ENCODE measurements around the gene UGT2B7.
"Not testable (repeated sequence)": the region's sequence is repeated elsewhere in the genome, so short reads cannot be mapped to it uniquely, and the experiment has no call there.

Gene UGT2B7

DNA sequence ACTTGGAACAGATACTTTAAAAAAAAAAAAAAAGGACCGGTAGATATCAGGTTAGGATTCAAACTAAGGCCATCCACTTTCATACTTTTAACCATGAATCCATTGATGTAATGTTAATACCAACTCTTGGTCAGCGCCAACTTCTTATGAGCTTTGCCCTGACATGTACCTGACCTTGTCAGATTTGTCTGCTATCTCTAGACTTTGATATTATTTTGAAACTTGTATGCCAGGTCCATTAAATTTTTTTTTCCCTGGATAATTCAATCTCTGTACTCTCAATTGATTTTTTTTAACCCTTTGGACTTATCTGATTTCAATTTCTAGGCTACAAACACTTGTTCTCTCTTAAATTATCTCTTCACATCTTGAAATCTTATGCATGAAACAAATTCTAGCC, 27.2 kb upstream of the UGT2B7 start:
- Mint-ChIP-seq H3K36me3 (no peaks in the 10 kb centered on the region), H3K4me1 (ENCODE audit: low read depth) (no peaks in the 10 kb centered on the region), H3K9me3 (ENCODE audit: low read depth) (no peaks in the 10 kb centered on the region), H3K27ac (no peak overlapping the region), H3K4me3 (no peak overlapping the region), H3K27me3 (no peaks in the 10 kb centered on the region)

DNA sequence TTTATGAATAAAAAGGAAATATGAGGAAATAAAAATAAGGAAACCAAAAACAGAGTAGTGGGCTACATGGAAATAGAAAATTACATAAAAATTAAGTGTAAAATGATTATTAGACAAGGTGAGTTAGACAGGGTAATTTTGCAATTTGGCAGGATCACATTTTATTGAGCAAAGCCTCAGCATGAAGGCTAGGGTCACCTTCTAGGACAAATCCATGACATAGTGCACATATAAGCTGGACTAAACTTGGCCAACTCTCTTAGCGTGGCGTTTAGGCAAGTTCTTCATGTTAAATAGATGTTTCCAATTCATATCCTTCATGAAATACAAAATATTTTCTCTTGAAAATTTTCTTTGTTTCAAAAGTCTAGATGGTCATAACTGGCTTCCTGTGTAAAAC, 25.7 kb upstream of the UGT2B7 start:
- Mint-ChIP-seq H3K9me3 (ENCODE audit: low read depth) (peaks cover 4% of the 10 kb centered on the region), H3K36me3 (no peaks in the 10 kb centered on the region), H3K4me1 (ENCODE audit: low read depth) (no peaks in the 10 kb centered on the region), H3K4me3 (no peak overlapping the region), H3K27ac (no peak overlapping the region), H3K27me3 (no peaks in the 10 kb centered on the region)

DNA sequence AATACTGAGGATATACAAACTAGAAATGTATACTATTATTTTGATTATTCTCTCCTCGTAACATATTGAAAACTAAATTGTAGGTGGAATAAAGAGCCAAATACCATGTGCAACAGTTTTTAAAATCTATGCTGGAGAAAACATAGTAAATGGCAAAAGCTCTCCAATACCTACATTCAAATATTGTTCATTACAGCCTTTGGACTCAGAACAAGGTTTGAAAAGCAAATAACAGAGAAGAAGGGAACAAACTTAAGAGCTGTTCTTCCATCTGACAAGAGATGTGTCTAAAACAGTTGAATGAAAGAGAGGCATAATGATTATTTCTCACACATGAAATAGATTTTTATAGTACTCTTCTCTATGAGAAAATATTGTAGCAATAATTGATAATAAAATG, 25.0 kb upstream of the UGT2B7 start:
- H3K4me1 Mint-ChIP-seq (ENCODE audit: low read depth): no peaks in the 10 kb centered on the region
- H3K4me3 Mint-ChIP-seq: no peak overlapping the region
- peaks cover 4% of the 10 kb centered on the region for H3K9me3 Mint-ChIP-seq (ENCODE audit: low read depth)
- no peaks in the 10 kb centered on the region for H3K27me3 Mint-ChIP-seq
- H3K27ac Mint-ChIP-seq: no peak overlapping the region
- H3K36me3 Mint-ChIP-seq: no peaks in the 10 kb centered on the region

DNA sequence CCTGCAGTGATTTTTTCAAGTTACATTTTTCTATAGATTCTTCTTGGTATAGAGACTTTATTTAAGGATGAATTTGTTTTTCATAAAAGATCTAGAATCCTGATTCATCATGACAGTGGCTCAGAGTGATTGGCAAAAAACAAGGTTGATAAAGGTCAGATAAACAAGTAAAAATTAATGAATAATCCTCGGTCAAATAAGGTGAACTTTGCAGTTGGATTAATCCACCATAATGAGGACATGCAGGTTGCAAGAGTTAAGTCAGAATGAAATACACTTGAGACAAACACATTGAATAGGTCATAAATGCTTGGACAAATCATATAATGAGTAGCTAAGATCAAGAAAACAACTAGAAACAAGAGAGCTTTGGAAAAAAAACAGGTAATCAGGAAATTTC, 22.9 kb upstream of the UGT2B7 start:
- no peaks in the 10 kb centered on the region for H3K27me3 Mint-ChIP-seq
- no peaks in the 10 kb centered on the region for H3K36me3 Mint-ChIP-seq
- H3K4me3 Mint-ChIP-seq: no peak overlapping the region
- no peak overlapping the region for H3K27ac Mint-ChIP-seq
- H3K4me1 Mint-ChIP-seq (ENCODE audit: low read depth): no peaks in the 10 kb centered on the region
- H3K9me3 Mint-ChIP-seq (ENCODE audit: low read depth): peaks cover 4% of the 10 kb centered on the region

DNA sequence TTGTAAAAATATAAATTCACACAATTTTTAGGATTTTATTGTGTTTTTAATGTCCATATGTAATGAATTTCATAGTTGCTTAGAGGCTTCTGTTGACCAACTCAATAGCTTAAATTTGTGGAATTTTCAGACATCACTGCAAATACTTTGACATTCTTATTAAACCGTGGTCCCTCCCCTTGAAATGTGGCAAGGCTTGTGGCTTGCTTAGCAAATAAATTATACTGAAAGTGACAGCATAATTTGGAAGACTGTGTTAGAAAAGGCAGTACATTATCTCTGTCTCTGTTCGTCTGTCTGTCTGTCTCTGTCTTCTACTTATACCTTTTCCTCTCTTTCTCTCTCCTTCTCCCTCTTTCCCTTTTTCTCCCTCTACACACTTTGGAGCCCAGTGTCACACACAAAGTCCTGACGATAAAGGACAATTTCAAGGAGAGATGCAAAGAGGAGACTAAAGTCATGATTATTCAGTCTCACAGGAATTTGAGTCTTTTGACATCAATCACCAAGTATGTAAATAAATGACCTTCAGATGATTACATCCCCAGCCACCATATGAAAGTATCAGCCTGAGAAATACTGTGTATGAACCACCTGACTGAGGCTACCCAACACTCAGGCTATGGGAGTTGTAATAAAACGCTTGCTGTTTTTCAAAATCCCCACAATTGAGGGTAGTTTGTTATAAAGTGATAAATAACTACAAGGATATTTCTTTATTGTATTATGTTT, 21.0 kb upstream of the UGT2B7 start:
- no peak overlapping the region for H3K27ac Mint-ChIP-seq
- H3K4me3 Mint-ChIP-seq: no peak overlapping the region
- H3K9me3 Mint-ChIP-seq (ENCODE audit: low read depth): peaks cover 4% of the 10 kb centered on the region
- H3K36me3 Mint-ChIP-seq: no peaks in the 10 kb centered on the region
- H3K27me3 Mint-ChIP-seq: no peaks in the 10 kb centered on the region
- H3K4me1 Mint-ChIP-seq (ENCODE audit: low read depth): no peaks in the 10 kb centered on the region

DNA sequence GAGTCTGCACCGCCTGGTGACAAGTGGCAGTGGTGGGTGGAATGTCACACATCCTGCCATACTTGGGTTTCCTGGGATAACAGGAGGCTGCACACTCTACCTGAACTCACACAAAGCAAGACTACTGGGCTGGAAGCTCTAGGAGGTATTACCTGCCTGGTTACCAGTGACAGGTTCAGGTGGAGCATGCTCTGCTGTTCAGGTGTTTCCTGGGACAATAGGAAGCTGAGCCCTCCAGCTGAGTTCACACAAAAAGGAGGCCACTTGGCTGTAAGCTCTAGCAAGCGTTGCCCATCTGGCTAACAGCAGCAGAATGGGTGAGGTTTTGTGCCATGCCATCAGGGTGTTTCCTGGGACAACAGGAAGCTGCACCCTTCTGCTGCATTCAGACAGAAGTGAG, 17.4 kb upstream of the UGT2B7 start:
- Mint-ChIP-seq H3K4me3 (no peak overlapping the region), H3K9me3 (ENCODE audit: low read depth) (peaks cover 4% of the 10 kb centered on the region), H3K27me3 (no peaks in the 10 kb centered on the region), H3K36me3 (no peaks in the 10 kb centered on the region), H3K27ac (no peak overlapping the region), H3K4me1 (ENCODE audit: low read depth) (no peaks in the 10 kb centered on the region)

DNA sequence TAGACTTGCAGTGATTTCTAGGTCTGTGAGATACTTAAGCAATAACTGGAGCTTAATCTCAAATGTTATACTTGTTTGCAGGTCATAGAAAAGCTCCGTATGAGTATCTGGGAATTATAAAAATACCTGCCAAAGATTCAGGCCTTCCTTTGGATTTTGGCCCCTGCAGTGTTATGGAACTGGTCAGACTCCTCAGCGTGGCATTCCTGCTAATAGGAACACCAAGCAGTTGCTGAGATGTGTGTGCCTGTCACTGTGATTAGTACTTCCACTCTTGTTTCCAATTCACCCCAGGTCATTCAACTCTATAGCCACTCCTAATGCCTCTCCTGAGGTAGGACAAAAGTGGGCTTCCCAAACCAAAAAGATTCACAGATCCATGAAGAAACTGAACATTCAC, 7.8 kb upstream of the UGT2B7 start:
- Mint-ChIP-seq H3K9me3 (ENCODE audit: low read depth) (peaks cover 9% of the 10 kb centered on the region), H3K4me3 (no peak overlapping the region), H3K27me3 (no peaks in the 10 kb centered on the region), H3K4me1 (ENCODE audit: low read depth) (no peaks in the 10 kb centered on the region), H3K27ac (no peak overlapping the region), H3K36me3 (no peaks in the 10 kb centered on the region)

DNA sequence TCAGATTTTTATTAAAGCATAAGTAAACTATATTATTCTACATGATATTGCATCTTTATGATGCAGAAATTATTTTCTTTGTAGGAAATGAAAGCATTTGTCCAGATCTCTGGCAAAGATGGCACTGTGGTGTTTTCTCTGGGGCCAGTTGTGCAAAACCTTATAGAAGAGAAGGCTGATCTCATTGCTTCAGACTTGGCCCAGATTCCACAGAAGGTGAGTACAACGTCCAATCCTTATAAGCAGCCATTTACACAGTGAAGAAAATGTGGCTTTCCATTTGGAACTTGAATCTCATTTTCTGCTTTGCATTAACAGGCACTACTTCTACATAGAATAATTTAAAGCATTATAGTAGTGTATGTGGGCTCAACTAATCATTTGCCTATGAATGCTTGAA, 6.9 kb upstream of the UGT2B7 start:
- no peak overlapping the region for H3K4me3 Mint-ChIP-seq
- H3K27ac Mint-ChIP-seq: no peak overlapping the region
- H3K4me1 Mint-ChIP-seq (ENCODE audit: low read depth): no peaks in the 10 kb centered on the region
- no peaks in the 10 kb centered on the region for H3K36me3 Mint-ChIP-seq
- peaks cover 9% of the 10 kb centered on the region for H3K9me3 Mint-ChIP-seq (ENCODE audit: low read depth)
- H3K27me3 Mint-ChIP-seq: peaks cover 2% of the 10 kb centered on the region

DNA sequence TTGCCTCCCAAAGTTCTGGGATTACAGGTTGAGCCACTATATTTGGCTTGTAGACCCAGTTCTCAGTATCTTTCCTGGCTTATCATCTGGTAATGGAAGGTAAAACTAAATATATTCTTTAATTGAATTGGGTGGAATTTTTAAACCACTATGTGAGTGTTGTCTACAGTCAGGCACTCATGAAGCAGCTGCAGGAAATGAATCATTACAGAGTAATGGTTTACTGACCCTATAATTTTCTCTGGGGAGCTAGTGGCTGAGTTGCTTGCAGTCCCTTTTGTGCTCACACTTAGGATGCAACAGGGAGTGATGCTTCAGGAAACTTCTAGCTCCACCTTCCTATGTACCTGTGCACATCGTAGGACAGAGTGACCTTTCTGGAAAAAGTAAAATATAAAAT, 4.1 kb upstream of the UGT2B7 start:
- Mint-ChIP-seq H3K4me1 (ENCODE audit: low read depth) (no peaks in the 10 kb centered on the region), H3K4me3 (no peak overlapping the region), H3K36me3 (no peaks in the 10 kb centered on the region), H3K27me3 (peaks cover 2% of the 10 kb centered on the region), H3K27ac (no peak overlapping the region), H3K9me3 (ENCODE audit: low read depth) (peaks cover 9% of the 10 kb centered on the region)

DNA sequence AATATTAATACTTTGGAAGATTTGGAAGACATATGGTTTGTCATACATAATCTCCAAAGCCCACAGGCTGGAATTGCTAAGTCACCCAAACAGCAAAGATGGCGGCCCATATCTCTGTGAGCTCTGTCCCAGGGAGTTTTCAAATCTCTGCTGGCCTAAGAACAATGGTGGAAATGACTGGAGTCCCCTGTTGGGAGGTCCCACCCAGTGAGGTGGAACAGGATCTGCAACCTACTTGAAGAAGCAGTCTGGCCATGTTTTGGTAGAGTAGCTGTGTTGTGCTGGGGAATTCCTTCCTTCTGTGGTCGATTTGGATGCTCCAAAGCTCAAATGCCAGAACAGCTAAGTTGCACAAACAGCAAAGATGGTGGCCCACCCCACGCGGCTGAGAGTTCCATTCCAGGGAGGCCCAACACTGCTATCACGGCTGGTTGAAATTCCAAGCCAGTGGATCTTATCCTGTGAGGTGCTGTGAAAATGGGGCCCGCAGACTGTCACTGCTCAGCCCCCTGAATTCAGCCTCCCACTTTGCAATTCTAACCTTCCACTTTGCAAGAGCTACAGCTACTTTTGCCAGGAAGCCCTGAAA, 3.2 kb upstream of the UGT2B7 start:
- Mint-ChIP-seq H3K36me3 (no peaks in the 10 kb centered on the region), H3K9me3 (ENCODE audit: low read depth) (peaks cover 9% of the 10 kb centered on the region), H3K4me1 (ENCODE audit: low read depth) (no peaks in the 10 kb centered on the region), H3K4me3 (no peak overlapping the region), H3K27ac (no peak overlapping the region), H3K27me3 (peaks cover 2% of the 10 kb centered on the region)

DNA sequence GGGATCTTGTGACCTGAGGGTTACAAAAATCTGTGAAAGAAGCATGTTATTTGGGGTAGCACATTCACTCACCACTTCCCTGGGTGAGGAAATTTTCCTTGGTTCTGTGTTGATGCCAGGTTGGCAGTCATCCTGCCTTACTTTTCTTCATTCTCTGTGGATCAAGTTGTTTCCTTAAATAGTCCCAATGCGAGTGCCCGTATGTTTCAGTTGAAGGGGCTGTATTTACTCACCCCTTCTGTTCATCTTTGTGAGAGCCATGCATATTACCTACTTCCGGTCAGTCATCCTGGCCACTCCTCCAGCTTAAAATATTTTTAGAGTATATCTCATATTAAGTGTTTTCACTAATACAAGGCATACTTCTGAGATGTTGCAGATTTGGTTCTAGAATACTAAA, 2.6 kb upstream of the UGT2B7 start:
- Mint-ChIP-seq H3K27me3 (peaks cover 2% of the 10 kb centered on the region), H3K27ac (no peak overlapping the region), H3K36me3 (no peaks in the 10 kb centered on the region), H3K9me3 (ENCODE audit: low read depth) (peaks cover 4% of the 10 kb centered on the region), H3K4me3 (no peak overlapping the region), H3K4me1 (ENCODE audit: low read depth) (no peaks in the 10 kb centered on the region)

DNA sequence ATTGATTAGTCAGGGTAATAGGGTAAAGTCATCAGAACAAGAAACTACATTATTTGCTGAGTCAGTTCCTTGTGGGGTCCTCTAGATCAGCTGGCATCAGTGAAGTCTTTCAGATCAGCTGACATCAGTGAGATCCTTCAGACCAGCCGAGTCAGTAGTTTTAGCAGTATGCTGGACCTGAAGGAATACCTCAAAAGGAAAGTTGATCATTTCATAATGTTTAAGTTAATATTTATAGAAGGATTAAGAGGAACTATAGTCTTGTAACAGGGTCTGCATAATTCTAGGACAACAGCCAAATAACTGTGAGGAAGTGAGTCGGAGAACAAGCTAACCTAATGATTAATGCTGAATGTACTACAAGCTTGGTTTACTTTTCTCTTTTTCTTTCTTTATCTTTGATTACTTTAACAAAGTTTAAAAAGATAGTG, 958 bp upstream of the UGT2B7 start:
- H3K27me3 Mint-ChIP-seq: peaks cover 2% of the 10 kb centered on the region
- no peak overlapping the region for H3K4me3 Mint-ChIP-seq
- no peaks in the 10 kb centered on the region for H3K36me3 Mint-ChIP-seq
- no peak overlapping the region for H3K27ac Mint-ChIP-seq
- H3K4me1 Mint-ChIP-seq (ENCODE audit: low read depth): no peaks in the 10 kb centered on the region
- no peaks in the 10 kb centered on the region for H3K9me3 Mint-ChIP-seq (ENCODE audit: low read depth)

DNA sequence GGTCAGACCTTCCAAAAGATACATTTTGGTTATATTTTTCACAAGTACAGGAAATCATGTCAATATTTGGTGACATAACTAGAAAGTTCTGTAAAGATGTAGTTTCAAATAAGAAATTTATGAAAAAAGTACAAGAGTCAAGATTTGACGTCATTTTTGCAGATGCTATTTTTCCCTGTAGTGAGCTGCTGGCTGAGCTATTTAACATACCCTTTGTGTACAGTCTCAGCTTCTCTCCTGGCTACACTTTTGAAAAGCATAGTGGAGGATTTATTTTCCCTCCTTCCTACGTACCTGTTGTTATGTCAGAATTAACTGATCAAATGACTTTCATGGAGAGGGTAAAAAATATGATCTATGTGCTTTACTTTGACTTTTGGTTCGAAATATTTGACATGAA, 536 bp downstream of the UGT2B7 start:
- H3K9me3 Mint-ChIP-seq (ENCODE audit: low read depth): no peaks in the 10 kb centered on the region
- peaks cover 2% of the 10 kb centered on the region for H3K27me3 Mint-ChIP-seq
- no peak overlapping the region for H3K4me3 Mint-ChIP-seq
- no peaks in the 10 kb centered on the region for H3K36me3 Mint-ChIP-seq
- H3K27ac Mint-ChIP-seq: no peak overlapping the region
- H3K4me1 Mint-ChIP-seq (ENCODE audit: low read depth): no peaks in the 10 kb centered on the region

DNA sequence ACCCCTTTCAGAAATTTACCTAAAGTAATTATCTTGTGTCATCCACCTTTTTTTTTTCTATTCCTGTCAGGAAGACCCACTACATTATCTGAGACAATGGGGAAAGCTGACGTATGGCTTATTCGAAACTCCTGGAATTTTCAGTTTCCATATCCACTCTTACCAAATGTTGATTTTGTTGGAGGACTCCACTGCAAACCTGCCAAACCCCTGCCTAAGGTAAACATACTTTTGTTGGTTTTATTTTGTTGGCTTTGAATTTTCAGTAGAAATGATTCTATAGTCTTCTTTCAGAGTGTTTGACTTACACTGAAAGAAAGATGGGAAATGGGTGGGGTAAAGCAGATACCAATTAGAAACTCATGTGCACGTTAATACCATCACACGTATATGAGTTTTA, 2.2 kb downstream of the UGT2B7 start:
- Mint-ChIP-seq H3K4me1 (ENCODE audit: low read depth) (no peaks in the 10 kb centered on the region), H3K36me3 (no peaks in the 10 kb centered on the region)

DNA sequence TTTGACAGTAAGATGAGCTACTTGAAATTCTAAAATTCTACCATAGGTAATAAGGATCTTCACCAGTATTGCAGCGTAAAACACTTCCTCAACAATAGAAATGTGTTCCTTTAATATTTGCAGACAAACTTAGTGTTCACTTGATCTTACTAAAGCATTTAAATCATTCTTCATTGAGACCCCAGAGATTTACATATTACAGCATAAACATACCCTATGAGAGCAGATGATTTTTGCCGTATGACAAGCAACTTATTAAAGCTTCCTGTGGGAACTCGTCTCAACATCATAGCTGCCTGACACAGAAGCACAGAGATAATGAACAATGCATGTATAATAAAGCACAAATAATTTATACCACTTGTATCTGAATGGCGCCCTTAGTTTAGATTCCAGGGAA, 3.6 kb downstream of the UGT2B7 start:
- no peak overlapping the region for H3K4me3 Mint-ChIP-seq
- H3K9me3 Mint-ChIP-seq (ENCODE audit: low read depth): no peaks in the 10 kb centered on the region
- H3K4me1 Mint-ChIP-seq (ENCODE audit: low read depth): no peaks in the 10 kb centered on the region
- no peak overlapping the region for H3K27ac Mint-ChIP-seq
- no peaks in the 10 kb centered on the region for H3K36me3 Mint-ChIP-seq
- no peaks in the 10 kb centered on the region for H3K27me3 Mint-ChIP-seq

More for the DNA sequence above, 2.2 kb downstream of the UGT2B7 start:
- Mint-ChIP-seq H3K27me3 (peaks cover 2% of the 10 kb centered on the region), H3K27ac (no peak overlapping the region), H3K9me3 (ENCODE audit: low read depth) (no peaks in the 10 kb centered on the region), H3K4me3 (no peak overlapping the region)

DNA sequence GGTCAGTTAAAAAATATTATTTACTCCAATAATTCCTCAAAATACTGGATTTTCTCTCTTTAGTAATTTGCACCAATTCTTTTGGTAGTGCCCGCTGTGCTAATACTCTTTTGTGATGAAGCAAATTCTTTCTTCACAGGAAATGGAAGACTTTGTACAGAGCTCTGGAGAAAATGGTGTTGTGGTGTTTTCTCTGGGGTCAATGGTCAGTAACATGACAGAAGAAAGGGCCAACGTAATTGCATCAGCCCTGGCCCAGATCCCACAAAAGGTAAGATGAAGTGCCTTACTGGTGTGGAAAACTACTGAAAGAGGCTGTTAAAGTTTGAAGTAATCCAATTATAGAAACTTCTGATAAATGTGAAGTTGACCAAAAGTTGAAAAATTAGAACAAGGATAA, 6.4 kb downstream of the UGT2B7 start:
- not testable (repeated sequence) for H3K27me3 Mint-ChIP-seq; H3K4me3 Mint-ChIP-seq; H3K9me3 Mint-ChIP-seq (ENCODE audit: low read depth); H3K27ac Mint-ChIP-seq; H3K36me3 Mint-ChIP-seq; H3K4me1 Mint-ChIP-seq (ENCODE audit: low read depth)

All from activated naive CD8-positive, alpha-beta T cell (primary cell).